Thyroid gland (tissue), 4 donors: ENCODE results near the gene MSH3.

ENCODE experiments used
- CTCF ChIP-seq, 6 experiments: fragments of 200-600 bp in 3 of 6; fragments of 450-650 bp in 3 of 6; sonication (generic) in 3 of 6; IDR thresholded peaks; one replicate each; pipeline ENCODE4 v1.5.1; 2016 to 2019; ENCODE audit warnings: antibody characterized with exemption in 6 of 6, mild to moderate bottlenecking in 2 of 6, inconsistent platforms in 1 of 6, moderate library complexity in 1 of 6
- POLR2A ChIP-seq, 2 donors: fragments of 450-650 bp; IDR thresholded peaks; one replicate each; pipeline ENCODE4 v1.6.1; 2017; ENCODE audit warnings: antibody characterized with exemption in 2 of 2, mild to moderate bottlenecking in 2 of 2, moderate library complexity in 1 of 2

GRCh38 chr5:80804332-80804731 is 149.9 kb downstream of the MSH3 start:
- TF ChIP-seq POLR2A (IDR thresholded peaks at IDR 0.05) = no peak
- TF ChIP-seq CTCF (IDR thresholded peaks at IDR 0.05) = no peak
